GM03348 (cell line): ENCODE results near the gene PSMA1.

ENCODE experiments used
- DNase-seq: peaks from one replicate; pipeline ENCODE4 v3.0.0; 2012; ENCODE audit warnings: low spot score

The PSMA1 gene

GRCh38 chr11:14529951-14530350, 9.8 kb upstream of the PSMA1 start:
- no peak for DNase-seq

DNA sequence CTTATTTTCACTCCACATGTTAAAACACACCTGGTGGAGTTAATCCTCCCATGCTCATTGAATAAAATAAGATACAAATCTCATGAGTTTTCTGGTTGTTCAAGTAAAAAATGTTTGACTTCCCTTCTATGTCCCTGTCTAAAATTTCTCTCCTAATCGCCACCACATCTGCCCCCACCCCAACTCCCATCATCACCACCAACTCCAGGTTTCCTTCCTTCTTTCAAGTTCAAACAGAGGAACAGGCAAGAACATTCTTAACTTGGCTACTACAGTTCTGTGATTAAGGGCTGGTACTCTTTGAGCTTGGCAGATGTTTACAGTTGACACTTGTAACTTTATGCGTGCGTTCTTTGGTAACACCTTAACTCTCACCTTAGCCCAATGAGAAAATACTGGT, 9.1 kb upstream of the PSMA1 start:
- DNase-seq = no peak

- no peak for DNase-seq
Observed at GRCh38 chr11:14522801-14523200, 2.6 kb upstream of the PSMA1 start.

DNA sequence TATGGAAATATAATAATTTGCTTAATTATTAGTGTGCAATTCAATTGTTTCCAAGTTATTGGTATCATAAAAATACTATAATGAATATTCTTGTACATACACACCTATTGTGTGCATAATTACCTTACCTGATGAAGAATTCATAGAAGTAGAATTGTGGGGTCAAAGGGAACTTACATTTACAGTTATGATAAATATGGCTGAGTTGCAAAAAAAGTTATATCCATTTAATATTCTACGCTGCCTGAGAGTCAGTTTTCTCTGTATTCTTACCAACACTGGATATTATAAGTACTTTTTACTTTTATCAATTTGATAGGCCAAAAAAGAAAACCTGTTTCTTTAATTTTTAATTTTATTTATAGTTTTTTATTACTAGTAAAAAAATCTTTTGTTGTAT, 2.1 kb upstream of the PSMA1 start:
- no peak for DNase-seq

- no peak for DNase-seq
Observed at GRCh38 chr11:14520747-14521151, 563 bp upstream of the PSMA1 start.

GRCh38 chr11:14519597-14519916, 629 bp downstream of the PSMA1 start:
- peak; percentile 33 for DNase-seq

- no peak for DNase-seq
Observed at GRCh38 chr11:14518820-14519219, 1.4 kb downstream of the PSMA1 start.

DNA sequence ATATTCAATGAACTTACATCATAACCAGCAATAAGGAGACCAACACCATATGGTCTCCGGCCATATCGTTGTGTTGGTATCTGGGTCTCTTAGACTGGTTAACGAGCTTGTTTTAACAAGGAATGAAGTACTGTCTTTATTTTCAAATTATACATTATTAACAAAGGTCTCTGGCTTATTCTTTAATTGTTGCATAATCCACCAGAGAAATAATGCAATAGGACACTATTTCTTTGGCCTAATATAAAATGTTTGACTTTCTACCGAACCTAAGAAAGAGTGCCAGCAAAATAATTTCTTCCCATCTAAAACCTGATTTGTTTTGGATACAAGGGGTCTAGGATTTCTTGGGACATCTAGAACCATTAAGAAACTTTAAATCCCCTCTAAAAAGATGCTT, 6.4 kb downstream of the PSMA1 start:
- no peak for DNase-seq

DNA sequence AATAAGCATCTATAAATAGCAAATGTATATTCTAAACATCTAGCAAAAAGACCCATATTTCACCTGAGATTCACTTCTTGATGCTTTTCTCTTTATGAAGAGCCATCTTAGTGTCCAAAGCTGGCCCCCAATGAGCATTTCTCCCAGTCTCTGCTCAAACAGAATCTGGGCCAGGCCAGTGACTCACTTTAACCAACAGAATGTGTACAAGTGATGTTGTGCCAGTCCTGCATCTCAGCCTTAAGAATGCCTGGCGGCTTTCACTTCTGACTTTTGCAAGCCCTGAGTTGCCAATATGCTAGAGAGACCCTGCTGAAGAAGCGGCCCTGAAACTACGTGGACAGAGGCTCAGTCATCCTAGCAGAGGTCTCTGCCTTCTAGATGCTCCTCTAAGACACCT, 13.7 kb downstream of the PSMA1 start:
- peak; percentile 31 for DNase-seq

DNA sequence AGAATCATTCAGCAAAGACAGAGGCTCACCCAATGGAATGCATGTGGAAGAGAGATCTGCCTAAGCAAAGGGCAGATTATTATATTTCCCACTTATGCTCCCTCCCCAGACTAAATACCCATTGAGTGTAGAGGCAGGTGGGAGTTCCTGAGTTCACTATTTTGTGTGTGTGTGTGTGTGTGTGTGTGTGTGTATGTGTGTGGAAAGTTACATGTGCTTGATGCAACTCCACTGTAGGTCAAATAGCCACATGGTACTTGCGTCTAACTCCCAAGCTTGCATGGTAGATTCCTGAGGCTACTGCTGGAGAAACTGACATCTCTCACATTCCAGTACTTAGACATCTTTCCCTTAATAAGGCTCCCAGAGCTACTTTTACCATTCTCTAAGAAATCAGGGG, 17.2 kb downstream of the PSMA1 start:
- no peak for DNase-seq

DNA sequence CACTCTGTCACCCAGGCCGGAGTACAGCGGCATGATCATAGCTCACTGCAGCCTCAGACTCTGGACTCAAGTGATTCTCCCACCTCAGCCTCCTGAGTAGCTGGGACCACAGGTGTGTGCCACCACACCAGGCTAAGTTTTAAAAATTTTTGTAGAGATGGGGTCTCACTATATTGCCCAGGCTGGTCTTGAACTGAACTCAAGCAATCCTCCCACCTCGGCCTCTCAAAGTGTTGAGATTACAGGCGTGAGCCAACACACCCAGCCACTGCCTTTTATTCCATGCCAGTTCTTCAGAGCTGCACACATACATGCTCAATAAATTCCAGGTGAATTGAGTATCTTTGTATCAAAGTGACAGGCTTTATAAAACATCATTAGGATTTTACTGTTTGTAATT, 18.1 kb downstream of the PSMA1 start:
- DNase-seq = no peak

DNA sequence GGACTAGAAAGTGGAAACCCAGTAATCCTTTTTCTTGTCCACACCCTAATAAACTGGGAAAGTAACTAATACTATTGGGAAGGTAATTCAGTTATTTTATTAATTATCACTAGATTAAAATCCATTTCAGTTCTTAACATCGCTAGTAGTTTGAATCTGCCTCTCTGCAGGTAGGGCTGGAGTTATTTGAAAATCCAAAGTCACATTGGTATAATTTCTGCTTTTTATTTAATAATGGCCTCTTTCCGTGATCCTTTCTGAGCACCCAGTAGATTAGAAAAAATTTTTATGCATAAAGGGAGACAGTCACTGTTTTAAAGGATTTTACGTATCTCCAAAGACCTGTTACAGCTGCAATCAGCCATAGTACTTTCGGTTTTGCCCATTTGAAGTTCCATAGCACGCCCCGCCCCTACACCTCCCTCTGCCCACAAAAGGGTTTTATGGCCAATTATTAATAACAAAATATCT, 20.0 kb downstream of the PSMA1 start:
- peak; percentile 62 for DNase-seq

DNA sequence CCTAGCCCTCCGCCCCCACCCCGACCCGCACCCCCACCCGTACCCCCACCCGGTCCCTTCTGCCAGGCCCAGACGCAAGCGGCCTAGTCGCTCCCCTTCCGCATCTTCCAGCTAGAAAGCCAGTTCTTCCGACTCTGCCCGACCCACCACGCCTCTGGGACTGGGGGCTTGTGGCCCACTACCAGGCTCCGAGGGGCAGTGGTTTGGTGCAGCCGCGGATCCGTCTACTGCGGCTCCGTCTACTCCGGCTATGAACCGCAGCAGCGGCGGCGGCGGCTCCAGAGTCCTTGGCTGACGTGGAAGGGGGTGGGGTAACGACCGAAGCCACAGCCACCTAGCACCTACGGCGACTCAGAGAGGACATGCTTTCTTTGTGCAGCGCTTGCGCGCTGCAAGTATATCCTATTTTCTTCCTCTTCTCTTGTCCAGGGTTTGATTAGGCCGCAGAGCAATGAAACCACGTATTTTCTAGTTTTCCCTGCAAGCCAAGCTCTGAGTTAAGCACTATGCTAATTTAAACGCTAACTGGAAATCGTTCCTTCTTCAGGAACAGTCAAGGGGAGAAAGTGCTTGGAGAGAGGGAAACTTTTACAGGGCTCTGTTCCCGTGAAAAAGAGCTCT, 20.5 kb downstream of the PSMA1 start, which contains the start of gene COPB1:
Gene COPB1, minus strand, starts transcription at position 252 of the 621 bp plus-strand sequence. CDS start 883 bp downstream, outside the sequence.
- DNase-seq = peak; percentile 94

- DNase-seq = peak; percentile 47
Observed at GRCh38 chr11:14499178-14499559, 21.0 kb downstream of the PSMA1 start.

- peak; percentile 6 for DNase-seq
Observed at GRCh38 chr11:14480716-14481115, 39.5 kb downstream of the PSMA1 start.

- no peak for DNase-seq
Observed at GRCh38 chr11:14471127-14471526, 49.1 kb downstream of the PSMA1 start.

DNA sequence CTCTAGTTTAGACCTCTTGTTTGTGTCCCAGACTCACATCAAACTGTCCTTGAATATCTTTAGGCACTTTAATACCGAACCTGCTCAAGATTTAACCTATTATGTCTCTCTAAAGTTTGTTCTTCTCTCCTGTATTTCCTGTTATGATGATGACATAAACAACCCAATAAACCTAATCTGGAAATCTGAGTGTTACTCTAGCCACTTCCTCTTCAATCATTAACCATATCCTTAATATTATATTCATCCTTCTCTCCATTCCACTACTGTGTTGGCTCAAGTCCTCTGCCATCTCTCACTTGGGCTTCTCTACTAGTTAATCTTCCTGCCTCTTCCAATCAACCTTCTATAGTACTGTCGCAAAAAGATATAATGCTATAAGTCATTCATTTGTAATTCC, 56.6 kb downstream of the PSMA1 start:
- DNase-seq = no peak

- no peak for DNase-seq
Observed at GRCh38 chr11:14460147-14460546, 60.0 kb downstream of the PSMA1 start.

GRCh38 chr11:14458377-14458776, 61.8 kb downstream of the PSMA1 start:
- DNase-seq = no peak

GRCh38 chr11:14455648-14456430, 64.3 kb downstream of the PSMA1 start:
- no peak for DNase-seq
